Lower lobe of right lung (tissue), 2 donors: ENCODE results near the gene POU2F1. TPM values are rescaled to one million over a fixed set of nuclear protein-coding genes. Genes with fewer than 3 reads are reported as not detected.

Experiments used
- ATAC-seq, 2 donors: fragments of 200-7000 bp; cut with Tn5 transposase; one replicate each; pipeline ENCODE4 v1.9.1; 2020 to 2022; ENCODE audit warnings: mild to moderate bottlenecking in 2 of 2, moderate library complexity in 2 of 2
- DNase-seq: peaks from one replicate; pipeline ENCODE4 v3.0.0-alpha.2; 2020
- H3K27ac ChIP-seq: fragments of 200-600 bp; one replicate; pipeline ENCODE4 v1.8.0; 2022
- H3K27me3 ChIP-seq: fragments of 200-600 bp; one replicate; pipeline ENCODE4 v1.8.0; 2022; ENCODE audit warnings: low read depth
- H3K36me3 ChIP-seq: fragments of 200-600 bp; one replicate; pipeline ENCODE4 v1.8.0; 2022; ENCODE audit warnings: mild to moderate bottlenecking
- H3K4me1 ChIP-seq: fragments of 200-600 bp; one replicate; pipeline ENCODE4 v1.8.0; 2022
- H3K4me3 ChIP-seq: fragments of 200-600 bp; one replicate; pipeline ENCODE4 v1.8.0; 2022; ENCODE audit warnings: mild to moderate bottlenecking
- H3K9me3 ChIP-seq: fragments of 200-600 bp; one replicate; pipeline ENCODE4 v1.8.0; 2022
- intact Hi-C: fragments of 100-400 bp; cut with DNase I; formaldehyde crosslinking; loops from one replicate; pipeline ENCODE4 v1.11.0; 2022
- total RNA-seq: library from RNA; stranded (reverse); fragmentation: NEBNext Ultra II Directional; extraction: Animal tissue kit (Norgen Biotek cat#: 25700); gene quantifications from one replicate; pipeline ENCODE4 v1.2.1, GENCODE V29; 2021
- TF ChIP-seq, protein P1 (sequence below): fragments of 200-600 bp; IDR thresholded peaks from one replicate; pipeline ENCODE4 v1.8.0; 2022; ENCODE audit warnings: antibody characterized with exemption, mild to moderate bottlenecking
- donor health status: DM: no; HTN: yes; CAD: no; lungs with severe emphysema.

POU2F1 gene
- total RNA-seq, 1 donor from 2014 or later: 20.1 TPM

GRCh38 chr1:167297222-167298214, 76.8 kb downstream of the POU2F1 start:
- intact Hi-C loops: no loop called here
- TF ChIP-seq, protein P1, sequence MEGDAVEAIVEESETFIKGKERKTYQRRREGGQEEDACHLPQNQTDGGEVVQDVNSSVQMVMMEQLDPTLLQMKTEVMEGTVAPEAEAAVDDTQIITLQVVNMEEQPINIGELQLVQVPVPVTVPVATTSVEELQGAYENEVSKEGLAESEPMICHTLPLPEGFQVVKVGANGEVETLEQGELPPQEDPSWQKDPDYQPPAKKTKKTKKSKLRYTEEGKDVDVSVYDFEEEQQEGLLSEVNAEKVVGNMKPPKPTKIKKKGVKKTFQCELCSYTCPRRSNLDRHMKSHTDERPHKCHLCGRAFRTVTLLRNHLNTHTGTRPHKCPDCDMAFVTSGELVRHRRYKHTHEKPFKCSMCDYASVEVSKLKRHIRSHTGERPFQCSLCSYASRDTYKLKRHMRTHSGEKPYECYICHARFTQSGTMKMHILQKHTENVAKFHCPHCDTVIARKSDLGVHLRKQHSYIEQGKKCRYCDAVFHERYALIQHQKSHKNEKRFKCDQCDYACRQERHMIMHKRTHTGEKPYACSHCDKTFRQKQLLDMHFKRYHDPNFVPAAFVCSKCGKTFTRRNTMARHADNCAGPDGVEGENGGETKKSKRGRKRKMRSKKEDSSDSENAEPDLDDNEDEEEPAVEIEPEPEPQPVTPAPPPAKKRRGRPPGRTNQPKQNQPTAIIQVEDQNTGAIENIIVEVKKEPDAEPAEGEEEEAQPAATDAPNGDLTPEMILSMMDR: no peak
- Histone ChIP-seq H3K36me3 (no peaks in the 10 kb centered on the region), H3K4me1 (peaks cover 27% of the 10 kb centered on the region), H3K27me3 (no peaks in the 10 kb centered on the region), H3K9me3 (no peaks in the 10 kb centered on the region), H3K4me3 (no peak overlapping the region), H3K27ac (peak overlapping the region; percentile 40)
- ATAC-seq (peak; percentile 89 to 90), DNase-seq (no peak)

DNA sequence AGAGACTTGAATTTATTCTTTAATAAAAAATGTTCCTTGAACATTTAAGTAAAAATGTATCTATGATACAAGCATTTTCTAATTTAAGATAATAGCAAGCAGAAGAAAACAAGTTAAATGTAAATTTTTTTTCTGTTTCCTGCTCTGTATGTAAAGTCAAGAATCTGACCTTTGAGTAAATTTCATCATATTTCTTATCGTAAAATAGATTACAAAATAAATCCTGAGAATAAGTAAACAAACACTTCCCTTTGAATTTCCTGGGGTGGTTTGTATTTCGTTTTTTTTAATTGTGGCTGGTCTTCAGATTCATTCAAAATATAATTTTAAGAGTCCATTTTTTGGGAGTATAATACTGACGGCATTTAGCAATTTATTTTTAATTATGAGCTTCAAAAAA, 77.6 kb downstream of the POU2F1 start:
- Histone ChIP-seq H3K4me1 (peaks cover 27% of the 10 kb centered on the region), H3K9me3 (no peaks in the 10 kb centered on the region), H3K4me3 (no peak overlapping the region), H3K27me3 (no peaks in the 10 kb centered on the region), H3K27ac (peak overlapping the region; percentile 40), H3K36me3 (no peaks in the 10 kb centered on the region)
- ATAC-seq: no peak
- TF ChIP-seq, protein P1: no peak
- DNase-seq: no peak
- intact Hi-C loops: no loop called here

DNA sequence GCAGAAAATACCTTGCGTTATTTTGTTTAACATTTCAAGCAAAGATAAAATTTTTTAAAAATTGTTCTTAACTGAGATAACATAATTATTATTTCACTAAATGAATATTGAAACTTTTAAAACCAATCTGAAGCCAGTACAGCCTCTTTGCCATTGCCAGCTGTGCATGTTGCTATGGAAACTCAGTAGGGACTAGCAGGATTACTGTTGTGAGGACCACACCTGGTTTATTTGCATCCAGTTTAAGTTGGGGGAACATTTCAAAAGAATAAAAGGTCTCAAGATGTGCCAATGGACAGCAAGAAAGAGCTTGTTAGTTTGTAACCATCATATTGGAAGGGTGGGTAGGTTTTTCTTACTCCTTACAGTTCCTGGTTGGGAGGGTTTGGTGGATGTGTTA, 80.7 kb downstream of the POU2F1 start:
- Histone ChIP-seq H3K9me3 (no peaks in the 10 kb centered on the region), H3K27ac (no peak overlapping the region), H3K36me3 (no peaks in the 10 kb centered on the region), H3K4me3 (no peak overlapping the region), H3K4me1 (peaks cover 24% of the 10 kb centered on the region), H3K27me3 (no peaks in the 10 kb centered on the region)
- TF ChIP-seq, protein P1: no peak
- no peak for ATAC-seq
- DNase-seq: no peak
- intact Hi-C loops: no loop called here

DNA sequence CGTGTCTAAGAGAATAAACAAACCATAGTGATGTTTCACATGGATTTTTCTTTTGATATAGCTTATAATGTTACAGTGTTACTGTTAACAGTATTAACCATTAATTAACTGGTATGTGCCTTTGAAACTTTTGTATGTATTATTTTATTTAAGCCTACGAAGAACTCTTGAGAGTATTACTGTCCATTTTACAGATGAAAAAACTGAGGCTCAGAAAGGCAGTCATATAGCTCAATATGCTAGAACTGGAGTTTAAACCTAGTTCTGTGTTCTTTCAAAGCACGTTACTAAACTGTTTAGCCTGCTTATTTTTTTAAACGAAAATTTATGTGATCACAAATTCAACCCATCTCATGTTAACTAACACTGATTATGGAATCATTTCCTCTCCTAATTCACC, 83.5 kb downstream of the POU2F1 start:
- H3K36me3 ChIP-seq: no peaks in the 10 kb centered on the region
- no peak overlapping the region for H3K27ac ChIP-seq
- peaks cover 6% of the 10 kb centered on the region for H3K4me1 ChIP-seq
- no peak for ATAC-seq
- TF ChIP-seq, protein P1: no peak
- no peak for DNase-seq
- H3K27me3 ChIP-seq: no peaks in the 10 kb centered on the region
- H3K9me3 ChIP-seq: no peaks in the 10 kb centered on the region
- H3K4me3 ChIP-seq: no peak overlapping the region
- intact Hi-C loops: no loop called here

DNA sequence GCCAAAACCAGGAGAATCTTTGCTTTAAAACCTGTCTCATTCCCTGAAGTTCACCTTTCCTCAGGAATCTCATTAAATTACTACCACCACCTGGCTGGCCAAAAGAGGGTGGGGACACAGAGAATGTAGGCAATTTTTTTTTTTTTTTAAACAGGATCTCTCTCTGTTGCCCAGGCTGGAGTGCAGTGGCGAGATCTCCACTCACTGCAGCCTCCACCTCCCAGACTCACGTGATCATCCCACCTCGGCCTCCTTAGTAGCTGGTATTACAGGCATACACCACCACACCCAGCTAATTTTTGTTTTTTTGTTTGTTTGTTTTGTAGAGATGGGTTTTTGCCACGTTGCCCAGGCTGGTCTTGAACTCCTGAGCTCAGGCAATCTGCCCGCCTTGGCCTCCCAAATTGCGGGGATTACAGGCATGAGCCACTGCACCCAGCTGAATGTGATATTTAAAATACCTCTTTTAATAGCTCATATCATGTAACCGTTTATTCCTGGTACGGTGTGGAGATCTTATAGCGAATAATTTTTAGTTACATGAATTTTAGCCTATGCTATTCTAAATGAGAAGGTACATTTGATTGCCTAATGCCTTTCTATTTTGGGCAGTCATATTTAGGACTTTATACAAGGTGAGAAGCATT, 84.5 kb downstream of the POU2F1 start:
- ATAC-seq (no peak), DNase-seq (no peak)
- Histone ChIP-seq H3K27ac (no peak overlapping the region), H3K36me3 (no peaks in the 10 kb centered on the region), H3K4me1 (peaks cover 6% of the 10 kb centered on the region), H3K27me3 (no peaks in the 10 kb centered on the region), H3K9me3 (no peaks in the 10 kb centered on the region), H3K4me3 (no peak overlapping the region)
- TF ChIP-seq, protein P1: no peak
- intact Hi-C loops: no loop called here
